HepG2 (cell line): ENCODE results near the gene CYSRT1. TPM values are rescaled to one million over a fixed set of nuclear protein-coding genes. Genes with fewer than 3 reads are reported as not detected.

Experiments
- ARID3A ChIP-seq: IDR thresholded peaks from 2 replicates; pipeline ENCODE4 v1.6.1; 2012; ENCODE audit warnings: low read depth, low read length, improper control_type of control experiment
- CEBPB ChIP-seq: IDR thresholded peaks from 2 replicates; pipeline ENCODE4 v1.6.1; 2011; ENCODE audit warnings: low read depth, low read length, improper control_type of control experiment, borderline replicate concordance
- ISL2 ChIP-seq: sonication (generic); formaldehyde crosslinking; IDR thresholded peaks from 2 replicates; pipeline ENCODE4 v1.5.0; 2020; ENCODE audit warnings: missing genetic modification reagents
- MAZ ChIP-seq, 2 experiments: sonication (generic) in 1 of 2; formaldehyde crosslinking in 1 of 2; IDR thresholded peaks; 2 replicates each; pipeline versions ENCODE4 v1.5.0 to v1.6.1; 2012 to 2020; ENCODE audit warnings: low read depth in 2 of 2, mild to moderate bottlenecking in 2 of 2, borderline replicate concordance in 1 of 2, improper control_type of control experiment in 1 of 2, low read length in 1 of 2, missing genetic modification reagents in 1 of 2, moderate library complexity in 1 of 2
- MEIS1 ChIP-seq: sonication (generic); formaldehyde crosslinking; IDR thresholded peaks from 2 replicates; pipeline ENCODE4 v1.9.0; 2021; ENCODE audit warnings: mild to moderate bottlenecking, missing genetic modification reagents, moderate library complexity, borderline replicate concordance
- MEIS2 ChIP-seq: sonication (generic); formaldehyde crosslinking; IDR thresholded peaks from 2 replicates; pipeline ENCODE4 v1.9.0; 2021; ENCODE audit warnings: mild to moderate bottlenecking, missing genetic modification reagents
- MTA1 ChIP-seq: sonication (generic); formaldehyde crosslinking; IDR thresholded peaks from 2 replicates; pipeline ENCODE4 v1.4.0; 2020; ENCODE audit warnings: missing genetic modification reagents, mild to moderate bottlenecking, borderline replicate concordance
- NFATC3 ChIP-seq: sonication (generic); formaldehyde crosslinking; IDR thresholded peaks from 2 replicates; pipeline ENCODE4 v1.5.1; 2020; ENCODE audit warnings: mild to moderate bottlenecking, missing genetic modification reagents
- NFE2L2 ChIP-seq: fragments of 150-350 bp; IDR thresholded peaks from 2 replicates; pipeline ENCODE4 v1.6.1; 2014; ENCODE audit warnings: low read length
- PHF21A ChIP-seq: sonication (generic); formaldehyde crosslinking; IDR thresholded peaks from 2 replicates; pipeline ENCODE4 v1.5.0; 2020; ENCODE audit warnings: mild to moderate bottlenecking, missing genetic modification reagents
- ZFY ChIP-seq: sonication (generic); formaldehyde crosslinking; IDR thresholded peaks from 2 replicates; pipeline ENCODE4 v1.4.0; 2020; ENCODE audit warnings: missing genetic modification reagents
- ZNF317 ChIP-seq: sonication (generic); formaldehyde crosslinking; IDR thresholded peaks from 2 replicates; pipeline ENCODE4 v1.5.0; 2020; ENCODE audit warnings: mild to moderate bottlenecking, missing genetic modification reagents
- ZNF407 ChIP-seq: sonication (generic); formaldehyde crosslinking; IDR thresholded peaks from one replicate; pipeline ENCODE4 v1.5.1; 2020; ENCODE audit warnings: mild to moderate bottlenecking, missing genetic modification reagents; ENCODE audit errors: not compliant biosample characterization
- ZNF44 ChIP-seq: sonication (generic); formaldehyde crosslinking; IDR thresholded peaks from 2 replicates; pipeline ENCODE4 v1.5.1; 2020; ENCODE audit warnings: mild to moderate bottlenecking, missing genetic modification reagents
- ZNF563 ChIP-seq: sonication (generic); formaldehyde crosslinking; IDR thresholded peaks from 2 replicates; pipeline ENCODE4 v1.8.0; 2022; ENCODE audit warnings: mild to moderate bottlenecking, moderate library complexity, missing genetic modification reagents
- ZNF597 ChIP-seq: sonication (generic); formaldehyde crosslinking; IDR thresholded peaks from 2 replicates; pipeline ENCODE4 v1.5.0; 2020; ENCODE audit warnings: missing genetic modification reagents
- ZNF75D ChIP-seq: sonication (generic); formaldehyde crosslinking; IDR thresholded peaks from 2 replicates; pipeline ENCODE4 v1.8.1; 2023; ENCODE audit warnings: missing genetic modification reagents, mild to moderate bottlenecking, borderline replicate concordance
- polyA plus RNA-seq, 8 experiments: library from polyadenylated mRNA; depleted of rRNA in 3 of 8; stranded (reverse) in 7 of 8; unstranded in 1 of 8; fragments of >200 nt; fragmentation: Illumina TruSeq in 4 of 8; extraction: Trizol in 4 of 8; gene quantifications; 2 replicates each; pipeline versions ENCODE4 v1.2.1 to v1.2.3, GENCODE V29; 2011 to 2016; ENCODE audit warnings: low read depth in 4 of 8, missing spikeins in 1 of 8, mixed read lengths in 1 of 8; ENCODE audit not compliant: insufficient read depth in 1 of 8
- total RNA-seq, 5 experiments: library from RNA; depleted of rRNA; stranded (reverse); fragments of >200 nt; fragmentation: Illumina TruSeq; extraction: Trizol; gene quantifications; 2 replicates each; pipeline ENCODE4 v1.2.3, GENCODE V29; 2016; ENCODE audit warnings: low read depth in 1 of 5

The CYSRT1 gene
- total and polyA plus RNA-seq, 2 of the 13 experiments (the other 11 are each of a cell fraction or from before 2014, with no cell fraction given) = 1.5 to 2.1 TPM

- peak; percentile 50 for TF ChIP-seq ZNF407 (CRISPR knock-in tag)
- TF ChIP-seq MTA1 (CRISPR knock-in tag) = peak; percentile 89; the same call in 1 of the 2 replicates
- peak; percentile 95 for TF ChIP-seq ZNF563 (CRISPR knock-in tag)
- TF ChIP-seq NFATC3 (CRISPR knock-in tag) = 0 out of 2 replicates have a peak, but pooled peaks have one; percentile 26
- TF ChIP-seq ZNF75D (CRISPR knock-in tag) = no peak
- 0 out of 2 replicates have a peak, but pooled peaks have one; percentile 57 for TF ChIP-seq ISL2 (CRISPR knock-in tag)
- no peak for TF ChIP-seq MEIS2 (CRISPR knock-in tag)
- no peak for TF ChIP-seq NFE2L2
- TF ChIP-seq ARID3A = no peak
- no peak for TF ChIP-seq ZNF597
- TF ChIP-seq ZNF317 (CRISPR knock-in tag) = no peak
- TF ChIP-seq ZNF44 = peak; percentile 70; the same call in 1 of the 2 replicates
- peak; percentile 71; the same call in 1 of the 2 replicates for TF ChIP-seq PHF21A (CRISPR knock-in tag)
- TF ChIP-seq MEIS1 (CRISPR knock-in tag) = no peak; the same call in 1 of the 2 replicates
- TF ChIP-seq CEBPB = no peak
- peak; percentile 93 for TF ChIP-seq ZFY (CRISPR knock-in tag)
- TF ChIP-seq MAZ (IDR thresholded peaks at IDR 0.05; ENCODE audit: borderline replicate concordance, low read depth, low read length) = no peak
- TF ChIP-seq MAZ (CRISPR knock-in tag; IDR thresholded peaks at IDR 0.05; ENCODE audit: low read depth) = no peak
Measured at GRCh38 chr9:137240318-137240840, 15.4 kb downstream of the CYSRT1 start (continued).
